CD4-positive, alpha-beta T cell treated with Interleukin-4 for 1 hour (primary cell): ENCODE results near the gene PHACTR1.
A peak's percentile ranks its signal among the peaks of the same experiment; 100 is the strongest.

Experiments
- DNase-seq, 2 donors: peaks; one replicate each; pipeline ENCODE4 v3.0.0-alpha.2; 2020 to 2022

Gene PHACTR1

DNA sequence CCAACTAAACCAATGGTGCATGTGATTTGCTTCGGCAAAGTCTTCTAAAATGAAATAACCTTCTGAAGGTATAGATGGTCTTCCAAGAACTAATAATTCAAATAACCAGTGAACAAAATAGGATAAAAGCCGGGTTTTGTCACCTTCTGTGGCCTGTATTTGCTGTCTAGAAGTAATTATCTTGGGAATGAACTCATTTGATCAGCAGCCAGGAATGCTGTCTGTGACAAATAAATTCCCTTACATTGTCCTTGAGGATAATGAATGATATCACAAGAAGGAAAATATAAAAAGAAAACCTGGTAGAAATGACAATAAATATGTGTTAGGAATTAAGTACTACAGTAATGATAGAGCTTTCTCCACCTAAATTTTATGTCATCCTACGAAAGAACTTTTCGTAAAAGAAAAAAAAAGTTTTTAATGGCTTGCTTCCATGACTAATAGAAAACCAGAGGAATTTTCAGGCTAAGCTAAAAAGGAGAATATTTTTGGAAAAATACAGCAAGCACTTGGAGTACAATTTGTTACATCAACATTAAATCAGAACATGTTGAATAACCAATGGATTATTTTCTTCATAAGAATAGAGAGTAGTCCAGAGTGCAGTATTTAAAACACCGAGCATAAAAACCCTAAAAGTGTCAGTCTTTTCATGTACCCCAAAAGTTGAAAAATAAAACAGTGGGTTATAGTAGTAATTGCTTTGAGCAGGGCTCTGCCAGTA lies 364.1 kb downstream of the PHACTR1 start:
- DNase-seq, result no peak

DNA sequence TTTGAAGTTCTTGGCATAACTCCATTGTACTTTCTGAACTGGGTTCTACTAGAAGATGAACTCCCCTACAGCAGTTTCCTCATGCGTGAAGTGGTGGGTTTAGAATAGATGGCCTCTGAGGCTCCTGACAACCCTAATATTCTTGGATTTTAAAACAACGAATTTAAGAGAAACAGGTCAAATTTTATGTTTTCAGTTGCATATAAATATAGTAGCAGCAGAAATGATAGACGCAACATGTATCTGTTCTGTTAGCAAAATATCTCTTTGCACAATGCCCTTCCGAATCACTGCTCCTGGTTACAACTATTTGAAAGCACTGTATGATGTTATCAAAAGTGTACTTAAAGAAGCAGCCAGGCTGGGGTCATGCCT lies 364.6 kb downstream of the PHACTR1 start:
- DNase-seq, result no peak

DNA sequence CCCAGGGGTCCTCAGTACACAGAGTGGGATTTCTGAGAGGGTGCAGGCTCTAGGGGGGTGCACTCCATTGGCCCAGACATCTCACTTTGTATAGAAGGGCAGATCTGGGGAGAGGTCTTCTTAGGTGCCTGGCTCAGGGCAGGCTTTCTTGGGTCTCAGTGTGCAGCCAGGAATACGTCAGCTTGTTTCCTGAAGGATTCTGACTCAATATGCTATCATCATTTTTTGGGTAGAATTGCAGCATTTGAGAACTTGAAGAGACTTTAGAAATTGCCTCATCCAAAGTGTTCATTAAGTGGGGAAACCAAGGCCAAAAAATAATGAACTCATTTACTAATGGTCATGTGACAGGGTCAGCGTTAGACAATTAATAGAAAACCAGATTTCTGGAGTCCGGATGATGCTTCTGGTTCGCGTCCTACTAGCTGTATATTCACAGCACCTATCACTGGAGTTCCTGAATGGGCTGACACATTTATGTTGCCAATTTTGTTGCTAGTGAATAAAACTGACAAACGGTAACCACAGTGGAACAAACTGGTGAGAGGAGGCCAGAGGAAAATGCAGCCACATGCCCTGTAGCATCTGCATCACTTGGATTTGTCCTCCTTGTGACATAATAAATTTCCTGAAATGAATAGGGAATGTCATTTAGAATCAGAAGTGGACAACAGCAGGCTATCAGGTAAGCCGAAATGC lies 372.9 kb downstream of the PHACTR1 start:
- no peak for DNase-seq

DNA sequence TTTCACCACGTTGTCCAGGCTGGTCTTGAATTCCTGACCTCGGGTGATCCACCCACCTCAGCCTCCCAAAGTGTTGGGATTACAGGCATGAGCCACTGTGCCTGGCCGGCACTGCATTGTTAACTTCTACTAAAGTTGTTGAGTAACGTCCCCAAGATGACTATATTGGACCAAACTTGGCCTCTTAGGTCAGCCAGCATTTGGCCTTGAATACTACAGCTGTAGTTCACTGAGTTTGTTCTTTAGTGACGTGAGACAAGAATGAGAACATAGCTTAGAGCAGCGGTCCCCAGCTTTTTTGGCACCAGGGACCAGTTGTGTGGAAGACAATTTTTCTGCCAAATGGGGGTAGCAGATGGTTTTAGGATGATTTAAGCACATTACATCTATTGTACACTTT lies 374.6 kb downstream of the PHACTR1 start:
- DNase-seq, result no peak

DNA sequence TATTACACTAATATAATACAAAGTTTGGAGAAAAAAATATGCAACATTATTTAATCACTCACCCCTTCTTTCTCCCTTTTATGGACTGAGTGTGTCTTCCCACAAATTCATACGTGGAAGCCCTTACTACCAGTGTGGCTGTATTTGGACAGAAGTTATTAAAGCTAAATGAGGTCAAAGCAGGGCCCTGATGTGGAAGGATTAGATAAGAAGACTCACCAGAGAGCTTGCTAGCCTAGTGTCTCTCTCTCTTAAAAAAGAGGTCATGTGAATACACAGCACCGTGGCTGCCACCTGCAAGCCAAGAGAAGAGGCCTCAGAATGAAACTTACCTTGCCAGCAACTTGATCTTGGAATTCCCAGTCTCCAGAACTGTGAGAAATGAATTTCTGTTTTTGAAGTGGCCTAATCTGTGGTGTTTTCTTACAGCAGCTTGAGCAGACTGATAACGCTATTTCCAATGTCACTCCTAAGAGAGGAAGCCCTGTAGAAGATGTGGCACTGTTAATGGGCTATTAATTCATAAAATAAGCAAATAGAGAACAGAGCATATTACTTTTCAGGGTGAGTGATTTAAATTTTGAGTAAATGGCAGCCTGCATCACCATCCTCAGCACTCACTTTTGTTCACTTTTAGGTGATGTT lies 378.3 kb downstream of the PHACTR1 start:
- no peak for DNase-seq

DNA sequence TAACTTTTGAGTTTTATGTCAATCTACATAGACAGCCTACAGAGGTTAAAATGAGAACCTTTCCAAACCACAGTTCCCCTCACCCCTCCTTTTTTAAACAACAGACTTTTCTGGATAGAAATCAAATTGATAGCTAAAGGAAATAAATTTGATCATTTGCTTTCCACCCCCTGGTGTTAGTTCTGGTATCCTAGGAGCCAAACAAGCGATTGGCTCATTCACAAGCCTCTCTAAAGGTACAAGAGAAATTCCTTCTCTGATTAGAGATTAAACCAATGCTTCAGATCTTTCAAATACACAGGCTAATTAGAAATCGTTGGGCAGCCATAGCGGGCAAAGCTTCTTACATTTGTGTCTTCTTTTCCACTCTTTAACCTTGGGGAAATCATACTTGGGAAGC lies 379.5 kb downstream of the PHACTR1 start:
- no peak for DNase-seq

DNA sequence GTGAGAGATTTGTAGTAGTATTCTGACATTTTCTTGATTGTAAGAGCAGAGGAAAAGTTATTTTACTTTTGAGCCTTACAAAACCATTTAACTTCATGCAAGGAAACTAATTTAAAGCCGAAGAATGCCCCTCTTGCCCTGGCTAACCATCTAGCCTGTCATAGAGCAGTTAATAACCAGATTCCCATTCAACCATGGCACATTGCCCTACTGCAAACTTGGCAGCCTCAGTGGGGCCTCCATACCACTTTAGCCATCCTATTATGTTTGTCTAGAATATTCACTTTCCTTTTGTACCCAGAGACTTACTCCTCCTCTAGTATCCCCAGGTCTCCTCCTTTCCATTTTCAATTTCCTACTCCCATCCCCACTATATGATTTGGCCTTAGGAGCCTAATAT lies 380.9 kb downstream of the PHACTR1 start:
- DNase-seq, result no peak

DNA sequence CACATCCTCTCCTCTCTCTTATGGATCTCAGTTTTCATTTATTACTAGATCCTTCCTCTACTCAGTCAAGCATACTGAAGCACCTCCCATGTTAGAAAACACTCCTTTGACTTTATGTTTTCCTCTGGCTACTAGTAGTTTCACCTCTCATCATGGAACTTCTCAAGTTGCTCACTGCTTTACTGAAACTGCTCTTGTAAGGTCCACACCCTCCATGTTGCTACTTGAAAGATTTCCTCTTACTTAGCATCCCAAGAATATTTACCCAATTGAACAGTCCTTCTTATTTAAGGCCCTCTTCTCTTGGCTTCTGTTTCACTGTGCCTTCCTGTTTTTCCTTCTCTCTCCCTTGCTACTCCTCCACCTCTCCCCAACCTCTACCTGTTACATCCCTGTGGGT lies 381.4 kb downstream of the PHACTR1 start:
- no peak for DNase-seq

DNA sequence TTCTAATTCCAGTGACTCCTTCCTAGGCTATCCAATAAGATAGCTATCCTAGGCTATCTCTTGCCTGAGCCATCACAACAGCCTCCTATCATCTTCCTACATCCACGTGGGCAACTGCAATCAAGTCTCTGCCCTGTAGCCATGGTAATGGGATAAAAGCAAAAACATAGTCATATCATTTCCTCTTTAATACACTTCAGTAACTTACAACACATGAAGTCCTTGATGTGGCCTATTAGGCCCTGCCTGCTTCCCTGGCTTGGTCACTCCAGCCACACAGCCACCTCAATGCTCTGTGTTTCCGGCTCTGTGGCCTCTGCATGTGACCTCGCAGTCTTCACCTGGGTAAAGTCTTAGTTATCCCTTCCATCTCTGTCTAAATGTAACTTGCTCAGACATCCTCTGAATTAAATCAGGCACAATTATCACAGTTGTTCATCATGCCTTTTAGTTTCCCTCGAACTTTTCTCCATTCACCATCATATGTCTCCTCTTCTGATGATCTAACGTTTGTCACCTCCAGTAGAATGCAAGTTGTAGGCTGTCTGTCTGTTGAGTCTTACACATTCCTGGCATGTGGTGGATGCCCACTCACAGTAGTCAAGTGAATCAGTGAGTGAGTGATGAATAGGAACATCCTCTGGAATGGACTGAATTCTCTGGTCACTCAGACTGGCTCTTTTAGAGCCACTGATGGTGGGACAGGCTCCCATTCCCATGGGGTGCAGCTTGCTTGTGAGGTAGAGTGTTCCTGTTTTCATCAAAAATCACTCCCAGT lies 382.4 kb downstream of the PHACTR1 start:
- DNase-seq, result peak in 1 of 2 donors; percentile 35

DNA sequence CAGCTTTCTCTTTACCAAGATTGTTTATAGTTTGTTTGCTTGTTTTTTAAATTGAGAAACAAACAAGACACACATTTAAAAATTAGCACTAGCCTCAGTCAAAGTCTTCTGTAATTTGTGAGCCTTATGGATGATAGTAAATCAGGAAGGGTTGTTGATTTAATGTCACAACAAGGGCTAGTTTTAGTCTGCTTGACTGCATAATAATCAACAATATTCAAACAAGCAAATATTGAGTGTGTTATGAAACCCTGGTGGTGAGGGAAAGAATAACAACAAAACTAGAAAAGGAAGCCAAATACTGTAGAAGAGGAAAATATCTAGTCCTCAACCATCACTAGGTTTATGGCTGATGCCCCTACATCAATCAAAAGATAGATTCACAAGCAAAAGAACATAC lies 383.2 kb downstream of the PHACTR1 start:
- no peak for DNase-seq

DNA sequence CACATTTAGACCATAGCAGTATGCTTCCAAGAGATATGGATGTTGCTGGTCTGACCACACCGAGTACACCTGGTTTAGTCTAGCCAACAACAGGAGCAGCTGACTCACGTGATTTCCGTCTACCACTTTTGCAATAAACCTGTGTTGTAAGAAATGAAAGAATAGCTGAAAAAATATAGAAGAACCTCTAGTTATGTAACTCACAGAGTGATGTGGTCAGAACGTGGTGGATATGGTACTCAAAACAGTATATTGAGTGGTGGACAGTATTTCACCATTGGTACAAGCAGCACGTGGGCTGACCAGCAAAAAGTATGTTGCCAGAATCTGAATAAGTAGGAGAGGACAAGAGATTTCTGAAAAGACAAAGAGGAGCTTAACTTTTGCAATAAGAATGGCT lies 384.8 kb downstream of the PHACTR1 start:
- no peak for DNase-seq

DNA sequence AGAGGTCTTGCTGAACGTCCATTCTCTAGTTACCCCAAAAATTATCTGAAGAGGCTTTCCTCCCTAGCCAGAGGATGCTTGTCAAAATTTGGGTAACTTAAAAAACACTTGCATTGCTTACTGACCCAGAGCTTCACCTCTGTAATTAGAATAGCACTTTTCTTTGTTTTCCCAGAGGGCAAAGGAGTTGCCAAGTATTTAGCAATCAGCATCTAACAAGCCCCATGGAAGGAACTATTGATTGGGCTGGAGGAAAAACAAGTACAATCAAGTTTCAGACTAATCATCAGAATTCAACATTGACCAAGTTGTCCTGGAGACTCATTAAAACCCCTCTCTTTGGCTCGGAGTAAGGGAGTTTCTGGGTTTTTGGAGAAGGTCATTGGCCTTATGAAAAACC lies 385.4 kb downstream of the PHACTR1 start:
- DNase-seq, result no peak

DNA sequence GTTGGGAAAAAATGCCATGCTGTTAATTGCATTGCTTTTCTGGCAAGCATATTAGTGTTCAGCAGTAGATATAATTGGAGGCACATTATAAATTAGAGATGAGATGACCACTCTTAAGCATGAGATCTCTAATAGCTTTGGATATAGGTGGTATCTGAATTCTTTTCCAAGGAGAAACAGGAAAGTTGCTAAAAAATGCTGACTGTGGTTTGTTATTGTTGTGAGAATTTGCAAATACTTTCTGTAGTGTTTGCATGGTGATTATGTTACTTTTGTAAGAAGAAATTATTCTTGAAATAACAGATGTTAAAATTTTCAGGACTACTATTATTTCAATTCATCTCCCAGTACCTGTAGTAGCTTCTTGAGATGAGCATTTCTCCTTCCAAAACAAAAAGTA lies 386.6 kb downstream of the PHACTR1 start:
- DNase-seq, result no peak

DNA sequence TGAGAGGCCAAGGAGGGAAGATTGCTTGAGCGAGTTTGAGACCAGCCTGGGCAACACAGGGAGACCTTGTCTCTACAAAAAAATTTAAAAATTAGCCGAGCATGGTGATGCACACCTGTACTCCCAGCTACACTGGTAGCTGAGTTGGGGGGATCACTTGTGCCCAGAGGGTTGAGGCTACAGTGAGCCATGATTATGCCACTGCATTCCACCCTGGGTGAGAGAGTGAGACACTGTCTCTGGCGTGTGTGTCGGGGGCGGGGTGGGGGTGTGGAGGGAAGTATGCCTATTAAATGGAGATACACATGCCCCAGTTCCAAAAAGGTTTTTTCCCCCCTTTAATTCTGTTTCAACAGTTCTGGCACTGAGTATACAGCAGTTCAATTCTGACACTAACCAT lies 388.6 kb downstream of the PHACTR1 start:
- no peak for DNase-seq

DNA sequence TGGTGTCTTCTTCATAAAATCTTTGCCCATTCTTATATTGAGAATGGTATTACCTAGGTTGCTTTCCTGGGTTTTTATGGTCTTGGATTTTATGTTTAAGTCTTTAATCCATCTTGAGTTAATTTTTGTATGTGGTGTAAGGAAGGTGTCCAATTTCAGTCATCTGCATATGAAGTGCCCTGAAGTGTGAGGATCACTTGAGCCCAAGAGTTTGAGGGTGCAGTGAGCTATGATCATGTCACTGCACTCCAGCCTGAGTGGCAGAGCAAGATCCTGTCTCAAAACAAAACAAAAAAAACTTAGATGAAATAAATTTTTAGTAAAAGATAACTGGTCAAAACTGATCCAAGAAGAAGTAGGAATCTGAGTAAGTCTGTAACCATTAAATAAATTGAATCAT lies 396.4 kb downstream of the PHACTR1 start:
- DNase-seq, result no peak

DNA sequence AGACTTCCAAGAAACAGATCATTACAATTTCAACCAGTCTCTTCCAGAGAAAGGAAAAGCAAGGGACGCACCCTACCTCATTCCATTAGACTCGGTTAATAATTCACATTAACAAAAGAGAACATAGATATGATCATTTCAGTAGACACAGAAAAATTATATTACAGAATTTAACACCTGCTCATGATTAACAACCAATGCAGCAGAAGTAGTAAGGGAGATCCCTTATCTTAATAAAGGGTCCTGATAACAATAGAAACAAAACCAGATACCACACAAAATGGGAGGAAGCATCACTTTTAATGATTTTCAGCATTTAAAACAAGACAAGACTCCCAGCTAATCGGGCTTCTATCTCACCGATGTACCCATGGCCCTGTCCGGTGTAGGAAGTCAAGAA lies 396.8 kb downstream of the PHACTR1 start:
- DNase-seq, result no peak

DNA sequence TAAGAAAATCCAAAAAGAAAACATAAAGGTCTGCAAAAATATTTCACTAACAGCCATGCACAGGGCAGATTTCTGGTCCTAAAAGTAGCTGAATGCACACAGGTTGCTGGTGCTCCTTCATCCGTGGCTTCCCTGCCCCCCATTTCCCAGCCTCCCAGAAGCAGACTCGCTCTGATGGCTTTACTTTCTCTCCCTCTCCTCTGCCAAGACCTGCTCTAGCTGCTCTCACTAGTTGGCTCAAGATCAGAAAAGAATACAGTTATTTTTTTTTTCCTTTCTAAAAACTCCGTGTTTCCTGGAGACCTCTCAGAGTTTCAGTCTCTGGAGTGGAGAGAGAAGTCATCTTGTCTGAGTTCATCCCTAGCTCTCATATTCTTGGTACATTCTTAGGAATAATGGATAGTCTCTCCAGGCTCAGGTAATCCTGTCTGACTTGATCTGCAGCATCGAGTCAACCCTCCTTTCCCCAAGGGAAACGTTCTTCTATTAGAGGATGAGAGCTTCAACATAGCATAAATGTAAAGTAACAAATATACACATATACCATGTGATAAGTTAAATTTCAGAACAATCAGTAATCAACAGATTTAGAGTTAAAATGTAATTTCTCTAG lies 397.5 kb downstream of the PHACTR1 start:
- DNase-seq, result no peak

DNA sequence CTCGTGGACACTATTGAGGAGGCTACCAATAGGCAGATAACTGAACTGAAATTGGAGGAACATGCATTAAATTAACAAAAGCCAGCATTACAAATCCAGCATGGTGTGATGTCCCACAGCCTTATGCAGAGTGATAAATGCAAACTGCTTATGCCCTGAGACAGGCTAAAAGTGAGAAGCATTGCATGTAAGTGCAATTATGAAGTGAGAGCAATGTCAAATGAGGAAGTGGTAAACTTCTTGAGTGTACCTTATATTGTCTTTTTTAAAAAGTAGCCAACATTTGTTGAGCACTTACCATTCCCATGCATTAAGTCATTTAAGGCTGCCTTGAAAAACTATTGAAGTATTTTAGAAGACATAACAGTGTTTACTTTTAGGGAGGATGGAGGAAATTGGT lies 399.6 kb downstream of the PHACTR1 start:
- DNase-seq, result no peak

DNA sequence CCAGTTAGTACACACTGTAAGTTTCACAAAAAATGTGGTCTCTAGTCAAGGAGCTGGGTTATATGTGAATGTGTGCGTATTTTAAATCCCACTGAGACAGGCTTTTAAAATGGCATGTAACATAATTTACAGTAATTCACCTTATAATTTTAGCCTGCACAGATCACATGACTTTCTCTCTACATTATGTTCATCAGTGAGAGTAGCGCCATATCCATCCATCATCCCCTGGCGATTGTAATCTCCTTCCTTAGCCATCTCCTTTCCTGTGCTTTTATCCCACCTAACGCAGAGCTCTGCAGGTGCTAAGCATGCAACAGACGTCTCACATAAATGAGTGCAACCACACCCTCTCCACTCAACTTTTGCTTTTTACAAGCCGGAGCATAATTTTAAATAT lies 401.0 kb downstream of the PHACTR1 start:
- DNase-seq, result no peak

DNA sequence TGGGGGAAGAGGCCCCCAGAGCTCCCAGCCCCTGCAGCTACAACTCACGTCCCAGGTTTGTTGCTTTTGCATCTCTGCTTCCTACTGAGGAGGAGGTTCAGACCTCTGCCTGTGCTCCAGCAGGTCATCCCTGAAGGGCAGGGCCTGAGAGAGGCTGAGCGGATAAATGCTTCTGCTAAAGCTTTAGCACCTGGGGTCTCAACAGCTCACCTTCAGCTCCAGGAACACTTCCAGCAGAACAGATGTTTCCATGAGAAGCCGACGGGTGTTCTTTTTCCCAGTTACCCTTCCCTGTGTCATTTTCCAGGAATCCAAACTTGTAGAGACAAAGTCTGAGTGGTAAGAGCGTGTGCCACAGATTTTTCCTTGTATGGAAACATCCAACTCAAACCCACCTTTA lies 403.0 kb downstream of the PHACTR1 start:
- DNase-seq, result no peak

DNA sequence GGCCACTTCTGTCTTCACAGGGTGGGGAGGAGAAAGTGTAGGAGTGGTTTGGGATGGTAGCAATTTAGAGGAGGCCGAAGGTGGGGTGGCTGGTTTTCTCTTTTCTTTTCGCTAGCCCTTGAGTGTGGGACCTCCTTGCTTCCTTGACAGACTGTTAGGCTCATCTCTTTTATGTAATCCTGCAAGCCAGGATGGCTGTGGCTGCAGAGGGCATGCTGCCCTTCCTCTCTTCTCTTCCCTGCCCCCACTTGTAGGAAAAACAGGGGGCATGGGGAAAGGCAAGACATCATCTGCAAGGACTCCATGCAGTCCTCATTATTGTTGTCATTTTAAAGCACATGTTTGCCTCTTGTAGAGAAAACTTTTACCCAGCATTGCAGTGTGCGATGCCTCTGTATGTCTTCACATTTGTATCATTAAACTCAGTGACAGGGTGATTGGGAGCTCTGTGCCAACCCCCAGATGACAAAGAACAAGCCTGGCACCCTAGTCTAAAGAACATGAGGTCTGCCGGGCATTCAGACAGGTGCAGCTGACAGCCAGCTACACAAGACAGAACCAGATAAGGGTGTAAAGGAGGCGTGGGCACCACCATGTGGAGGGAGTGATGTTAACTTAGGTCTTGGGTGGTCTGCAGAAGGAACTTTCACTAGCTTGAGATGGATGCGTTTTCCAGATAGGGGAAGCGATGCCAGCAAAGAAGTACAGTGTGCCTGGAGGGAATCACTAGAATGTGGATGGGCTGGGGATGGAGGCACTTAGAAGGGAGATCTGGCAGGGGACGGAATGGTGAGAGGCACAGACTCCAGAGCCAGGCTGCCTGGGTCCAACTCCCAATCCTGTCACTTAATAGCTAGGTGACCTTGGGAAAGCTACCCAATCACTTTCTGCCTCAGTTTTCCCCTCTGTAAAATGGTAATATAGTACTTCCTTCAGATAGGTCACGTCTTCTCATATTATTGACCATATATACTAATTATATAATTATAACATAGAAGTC lies 404.2 kb downstream of the PHACTR1 start:
- no peak for DNase-seq

DNA sequence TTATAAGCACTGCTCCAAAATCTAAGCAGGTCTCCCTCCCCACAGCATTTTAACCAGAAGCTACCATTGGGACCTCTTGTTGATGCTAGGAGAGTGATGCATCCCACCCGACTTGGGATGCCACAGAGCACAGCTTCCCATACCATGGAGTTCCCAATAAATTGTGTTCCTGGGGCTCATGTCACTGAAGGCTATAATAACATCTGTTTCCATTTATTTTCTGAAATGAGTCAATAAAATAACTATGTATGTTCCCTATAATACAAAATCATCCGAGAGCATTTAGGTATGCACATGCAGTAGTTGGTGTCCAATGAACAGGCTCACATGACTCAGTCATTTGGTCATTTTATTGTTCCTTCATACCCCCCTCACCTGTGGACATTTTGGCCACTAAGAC lies 407.6 kb downstream of the PHACTR1 start:
- DNase-seq, result no peak
